Spleen (tissue), 7 donors: Measurements from ENCODE around the gene GRM5.

ENCODE experiments used
- POLR2A ChIP-seq, 3 donors: fragments of 450-650 bp; IDR thresholded peaks; one replicate each; pipeline ENCODE4 v1.5.1; 2017; ENCODE audit warnings: antibody characterized with exemption in 3 of 3, mild to moderate bottlenecking in 1 of 3
- POLR2AphosphoS5 ChIP-seq, 3 donors: sonication (generic); formaldehyde crosslinking; IDR thresholded peaks; one replicate each; pipeline ENCODE4 v1.5.1; 2017; ENCODE audit warnings: antibody characterized with exemption in 3 of 3
- TF ChIP-seq, protein P1 (sequence below), 11 experiments: fragments of 200-600 bp in 7 of 11; fragments of 450-650 bp in 4 of 11; sonication (generic) in 4 of 11; IDR thresholded peaks in 8 of 11; conservative IDR thresholded peaks in 3 of 11; 1 replicate in 7 of 11; 2 replicates in 4 of 11; pipeline versions ENCODE4 v1.4.0 to v1.8.0; 2016 to 2021; ENCODE audit warnings: antibody characterized with exemption in 11 of 11, inconsistent platforms in 4 of 11, mild to moderate bottlenecking in 1 of 11
- donor health status: DM: no; HTN: no; CAD: no; lungs with moderate emphysema.
- donor health status: DM: no; HTN: no; CAD: no.
- donor health status: DM: no; HTN: no; CAD: no.

DNA sequence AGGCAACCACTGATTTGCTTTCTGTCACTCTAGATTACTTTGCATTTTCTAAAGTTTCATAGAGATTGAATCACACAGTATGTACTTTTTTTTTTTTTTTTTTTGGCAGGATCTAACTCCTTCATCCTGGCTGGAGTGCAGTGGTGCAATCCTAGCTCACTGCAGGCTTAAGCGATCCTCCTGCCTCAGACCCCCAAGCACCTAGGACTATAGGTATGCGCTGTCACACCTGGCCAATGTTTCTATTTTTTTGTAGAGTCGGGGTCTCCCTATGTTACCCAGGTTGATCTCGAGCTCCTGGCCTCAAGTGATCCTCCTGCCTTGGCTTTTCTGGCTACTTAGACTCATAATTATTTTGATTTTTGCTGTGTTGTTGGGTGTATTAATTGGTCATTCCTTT lies 433.6 kb downstream of the GRM5 start:
- TF ChIP-seq, protein P1, sequence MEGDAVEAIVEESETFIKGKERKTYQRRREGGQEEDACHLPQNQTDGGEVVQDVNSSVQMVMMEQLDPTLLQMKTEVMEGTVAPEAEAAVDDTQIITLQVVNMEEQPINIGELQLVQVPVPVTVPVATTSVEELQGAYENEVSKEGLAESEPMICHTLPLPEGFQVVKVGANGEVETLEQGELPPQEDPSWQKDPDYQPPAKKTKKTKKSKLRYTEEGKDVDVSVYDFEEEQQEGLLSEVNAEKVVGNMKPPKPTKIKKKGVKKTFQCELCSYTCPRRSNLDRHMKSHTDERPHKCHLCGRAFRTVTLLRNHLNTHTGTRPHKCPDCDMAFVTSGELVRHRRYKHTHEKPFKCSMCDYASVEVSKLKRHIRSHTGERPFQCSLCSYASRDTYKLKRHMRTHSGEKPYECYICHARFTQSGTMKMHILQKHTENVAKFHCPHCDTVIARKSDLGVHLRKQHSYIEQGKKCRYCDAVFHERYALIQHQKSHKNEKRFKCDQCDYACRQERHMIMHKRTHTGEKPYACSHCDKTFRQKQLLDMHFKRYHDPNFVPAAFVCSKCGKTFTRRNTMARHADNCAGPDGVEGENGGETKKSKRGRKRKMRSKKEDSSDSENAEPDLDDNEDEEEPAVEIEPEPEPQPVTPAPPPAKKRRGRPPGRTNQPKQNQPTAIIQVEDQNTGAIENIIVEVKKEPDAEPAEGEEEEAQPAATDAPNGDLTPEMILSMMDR (IDR thresholded peaks at IDR 0.05 in 8 of 11, conservative IDR thresholded peaks at IDR 0.05 in 3 of 11): no peak
- TF ChIP-seq POLR2AphosphoS5 (IDR thresholded peaks at IDR 0.05) (no peak), POLR2A (IDR thresholded peaks at IDR 0.05) (no peak)
